Measurements from ENCODE around the gene RAPGEF4.

DNA sequence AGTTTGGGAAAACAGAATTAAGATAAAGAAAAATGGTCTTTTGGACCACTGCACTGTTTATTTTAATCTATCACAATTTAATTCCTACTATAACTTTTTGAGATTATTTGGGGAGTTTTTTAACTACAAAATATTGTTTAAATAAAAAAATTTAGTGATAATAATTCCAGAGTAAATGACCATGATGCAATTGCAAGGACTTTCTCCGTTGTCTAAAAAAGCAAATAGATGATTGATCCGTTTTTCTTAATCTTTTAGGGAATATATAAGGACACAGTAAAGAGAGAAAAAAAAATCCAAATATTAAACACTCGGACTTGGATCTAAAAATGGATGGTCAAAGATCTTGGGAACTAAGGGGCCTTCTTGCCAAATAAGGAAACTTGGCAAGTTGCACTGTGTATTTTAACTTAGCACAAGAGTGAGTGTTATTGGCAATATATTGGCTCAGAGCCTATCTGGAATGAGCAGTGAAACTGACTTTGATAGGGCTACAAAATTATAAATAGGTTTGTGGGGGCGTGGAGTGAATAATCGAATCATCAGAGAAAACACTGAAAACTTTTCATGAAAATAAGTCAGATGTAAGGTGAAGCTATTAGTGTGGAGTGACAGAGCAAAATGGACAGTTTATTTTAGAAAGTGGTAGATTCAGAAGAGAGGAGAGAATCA is 342.0 kb downstream of the RAPGEF4 start:
- TF ChIP-seq, protein P1, sequence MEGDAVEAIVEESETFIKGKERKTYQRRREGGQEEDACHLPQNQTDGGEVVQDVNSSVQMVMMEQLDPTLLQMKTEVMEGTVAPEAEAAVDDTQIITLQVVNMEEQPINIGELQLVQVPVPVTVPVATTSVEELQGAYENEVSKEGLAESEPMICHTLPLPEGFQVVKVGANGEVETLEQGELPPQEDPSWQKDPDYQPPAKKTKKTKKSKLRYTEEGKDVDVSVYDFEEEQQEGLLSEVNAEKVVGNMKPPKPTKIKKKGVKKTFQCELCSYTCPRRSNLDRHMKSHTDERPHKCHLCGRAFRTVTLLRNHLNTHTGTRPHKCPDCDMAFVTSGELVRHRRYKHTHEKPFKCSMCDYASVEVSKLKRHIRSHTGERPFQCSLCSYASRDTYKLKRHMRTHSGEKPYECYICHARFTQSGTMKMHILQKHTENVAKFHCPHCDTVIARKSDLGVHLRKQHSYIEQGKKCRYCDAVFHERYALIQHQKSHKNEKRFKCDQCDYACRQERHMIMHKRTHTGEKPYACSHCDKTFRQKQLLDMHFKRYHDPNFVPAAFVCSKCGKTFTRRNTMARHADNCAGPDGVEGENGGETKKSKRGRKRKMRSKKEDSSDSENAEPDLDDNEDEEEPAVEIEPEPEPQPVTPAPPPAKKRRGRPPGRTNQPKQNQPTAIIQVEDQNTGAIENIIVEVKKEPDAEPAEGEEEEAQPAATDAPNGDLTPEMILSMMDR (IDR thresholded peaks at IDR 0.05) = no peak
- TF ChIP-seq POLR2A (IDR thresholded peaks at IDR 0.05) = no peak
